ENCODE data around the gene ABCA7.

DNA sequence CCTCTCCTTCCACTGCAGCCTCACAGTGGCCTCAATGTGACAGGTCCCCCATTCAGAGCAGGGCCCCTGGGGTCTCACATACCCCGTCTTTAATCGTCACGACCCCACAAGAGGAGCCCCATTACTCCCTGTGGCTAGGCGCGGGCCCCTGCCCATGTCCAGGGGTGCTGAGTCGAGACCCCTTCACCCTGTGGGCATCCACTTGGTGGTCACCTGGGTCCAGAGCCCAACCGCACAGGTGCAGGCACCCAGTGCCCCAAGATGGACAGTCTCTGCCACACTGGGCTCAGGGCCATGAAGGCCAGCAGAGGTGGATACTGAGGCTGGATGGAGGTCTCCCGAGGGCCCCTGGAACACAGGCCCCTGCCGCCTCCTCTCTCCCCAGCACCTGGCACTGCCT, 22.0 kb upstream of the ABCA7 start:
- TF ChIP-seq, protein P1, sequence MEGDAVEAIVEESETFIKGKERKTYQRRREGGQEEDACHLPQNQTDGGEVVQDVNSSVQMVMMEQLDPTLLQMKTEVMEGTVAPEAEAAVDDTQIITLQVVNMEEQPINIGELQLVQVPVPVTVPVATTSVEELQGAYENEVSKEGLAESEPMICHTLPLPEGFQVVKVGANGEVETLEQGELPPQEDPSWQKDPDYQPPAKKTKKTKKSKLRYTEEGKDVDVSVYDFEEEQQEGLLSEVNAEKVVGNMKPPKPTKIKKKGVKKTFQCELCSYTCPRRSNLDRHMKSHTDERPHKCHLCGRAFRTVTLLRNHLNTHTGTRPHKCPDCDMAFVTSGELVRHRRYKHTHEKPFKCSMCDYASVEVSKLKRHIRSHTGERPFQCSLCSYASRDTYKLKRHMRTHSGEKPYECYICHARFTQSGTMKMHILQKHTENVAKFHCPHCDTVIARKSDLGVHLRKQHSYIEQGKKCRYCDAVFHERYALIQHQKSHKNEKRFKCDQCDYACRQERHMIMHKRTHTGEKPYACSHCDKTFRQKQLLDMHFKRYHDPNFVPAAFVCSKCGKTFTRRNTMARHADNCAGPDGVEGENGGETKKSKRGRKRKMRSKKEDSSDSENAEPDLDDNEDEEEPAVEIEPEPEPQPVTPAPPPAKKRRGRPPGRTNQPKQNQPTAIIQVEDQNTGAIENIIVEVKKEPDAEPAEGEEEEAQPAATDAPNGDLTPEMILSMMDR (IDR thresholded peaks at IDR 0.05) = no peak
- TF ChIP-seq POLR2A (IDR thresholded peaks at IDR 0.05) = no peak

Data from sigmoid colon (tissue), 3 donors.